Tibial nerve (tissue), 3 donors: ENCODE data around the gene KCNE3.

Source experiments
- POLR2A ChIP-seq, 2 donors: fragments of 450-650 bp; IDR thresholded peaks; one replicate each; pipeline ENCODE4 v1.6.1; 2017; ENCODE audit warnings: antibody characterized with exemption in 2 of 2, mild to moderate bottlenecking in 2 of 2, moderate library complexity in 2 of 2
- TF ChIP-seq, protein P1 (sequence below), 5 experiments: fragments of 200-600 bp in 3 of 5; fragments of 450-650 bp in 2 of 5; sonication (generic) in 3 of 5; IDR thresholded peaks; one replicate each; pipeline ENCODE4 v1.5.1; 2016 to 2019; ENCODE audit warnings: antibody characterized with exemption in 5 of 5, mild to moderate bottlenecking in 3 of 5, moderate library complexity in 2 of 5

DNA sequence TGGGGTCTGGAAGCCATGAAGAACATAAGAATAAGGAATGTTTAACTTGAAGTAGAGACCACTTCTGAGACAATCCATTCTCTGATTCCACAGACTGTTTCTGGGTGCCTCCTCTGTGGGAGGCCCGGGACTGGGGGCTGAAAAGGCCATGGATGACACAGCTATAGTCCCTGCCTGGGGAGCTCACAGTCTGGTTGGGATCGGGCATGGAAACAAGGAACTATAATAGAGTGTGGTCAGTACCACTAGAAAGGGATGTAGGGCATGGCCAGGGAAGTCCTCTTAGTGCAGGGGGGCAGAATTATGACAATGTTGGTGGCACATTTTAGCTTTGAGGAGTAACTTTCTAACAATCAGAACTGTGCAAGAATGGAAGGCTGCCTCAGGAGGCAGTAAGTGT is 9.2 kb upstream of the KCNE3 start:
- TF ChIP-seq, protein P1, sequence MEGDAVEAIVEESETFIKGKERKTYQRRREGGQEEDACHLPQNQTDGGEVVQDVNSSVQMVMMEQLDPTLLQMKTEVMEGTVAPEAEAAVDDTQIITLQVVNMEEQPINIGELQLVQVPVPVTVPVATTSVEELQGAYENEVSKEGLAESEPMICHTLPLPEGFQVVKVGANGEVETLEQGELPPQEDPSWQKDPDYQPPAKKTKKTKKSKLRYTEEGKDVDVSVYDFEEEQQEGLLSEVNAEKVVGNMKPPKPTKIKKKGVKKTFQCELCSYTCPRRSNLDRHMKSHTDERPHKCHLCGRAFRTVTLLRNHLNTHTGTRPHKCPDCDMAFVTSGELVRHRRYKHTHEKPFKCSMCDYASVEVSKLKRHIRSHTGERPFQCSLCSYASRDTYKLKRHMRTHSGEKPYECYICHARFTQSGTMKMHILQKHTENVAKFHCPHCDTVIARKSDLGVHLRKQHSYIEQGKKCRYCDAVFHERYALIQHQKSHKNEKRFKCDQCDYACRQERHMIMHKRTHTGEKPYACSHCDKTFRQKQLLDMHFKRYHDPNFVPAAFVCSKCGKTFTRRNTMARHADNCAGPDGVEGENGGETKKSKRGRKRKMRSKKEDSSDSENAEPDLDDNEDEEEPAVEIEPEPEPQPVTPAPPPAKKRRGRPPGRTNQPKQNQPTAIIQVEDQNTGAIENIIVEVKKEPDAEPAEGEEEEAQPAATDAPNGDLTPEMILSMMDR (IDR thresholded peaks at IDR 0.05): no peak
- no peak for TF ChIP-seq POLR2A (IDR thresholded peaks at IDR 0.05)
